GM12873 (cell line): ENCODE measurements around the gene DEXI.

Source experiments
- CTCF ChIP-seq: IDR thresholded peaks from 2 replicates; pipeline ENCODE4 v1.5.1; 2012; ENCODE audit warnings: low read depth, mild to moderate bottlenecking, moderate library complexity, low read length, control low read depth; ENCODE audit not compliant: insufficient read depth; ENCODE audit errors: missing control alignments

DEXI gene

GRCh38 chr16:10938796-10939648 lies 3.2 kb downstream of the DEXI start:
- TF ChIP-seq CTCF = no peak

GRCh38 chr16:10938321-10938720 lies 3.9 kb downstream of the DEXI start:
- no peak for TF ChIP-seq CTCF

- TF ChIP-seq CTCF = no peak
These were observed 5.0 kb downstream of the DEXI start for GRCh38 chr16:10937068-10937859.

- TF ChIP-seq CTCF = no peak
These were observed 5.8 kb downstream of the DEXI start for GRCh38 chr16:10936272-10936984.

- no peak for TF ChIP-seq CTCF
These were observed 6.9 kb downstream of the DEXI start for GRCh38 chr16:10935226-10935915.

- no peak for TF ChIP-seq CTCF
These were observed 7.8 kb downstream of the DEXI start for GRCh38 chr16:10934325-10935107.
